ENCODE data around the gene CUEDC2.
"Not testable (repeated sequence)": the region's sequence is repeated elsewhere in the genome, so short reads cannot be mapped to it uniquely, and the experiment has no call there.

The CUEDC2 gene

DNA sequence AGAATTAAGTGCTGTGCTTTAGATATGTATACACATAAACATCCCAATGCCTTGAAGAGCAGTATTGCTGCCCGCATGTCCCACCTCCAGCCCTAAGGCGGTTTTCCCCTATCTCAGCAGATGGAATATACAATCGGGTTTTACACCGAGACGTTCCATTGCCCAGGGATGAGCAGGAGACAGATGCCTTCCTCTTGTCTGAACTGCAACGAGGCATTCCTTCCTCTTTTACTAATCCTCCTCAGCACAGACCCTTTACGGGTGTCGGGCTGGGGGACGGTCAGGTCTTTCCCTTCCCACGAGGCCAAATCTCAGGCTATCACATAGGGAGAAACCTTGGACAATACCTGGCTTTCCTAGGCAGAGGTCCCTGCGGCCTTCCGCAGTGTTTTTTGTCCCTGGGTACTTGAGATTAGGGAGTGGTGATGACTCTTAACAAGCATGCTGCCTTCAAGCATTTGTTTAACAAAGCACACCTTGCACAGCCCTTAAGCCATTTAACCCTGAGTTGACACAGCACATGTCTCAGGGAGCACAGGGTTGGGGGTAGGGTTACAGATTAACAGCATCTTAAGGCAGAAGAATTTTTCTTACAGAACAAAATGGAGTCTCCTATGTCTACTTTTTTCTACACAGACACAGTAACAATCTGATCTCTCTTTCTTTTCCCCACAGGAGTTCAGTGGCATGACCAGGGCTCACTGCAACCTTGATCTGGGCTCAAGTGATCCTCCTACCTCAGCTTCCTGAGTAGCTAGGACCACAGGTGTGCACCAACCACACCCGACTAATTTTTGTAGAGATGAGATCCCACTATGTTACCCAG is 22.5 kb upstream of the CUEDC2 start:
- not testable (repeated sequence) for DNase-seq (ENCODE audit: low read depth in 2 of 2)

DNA sequence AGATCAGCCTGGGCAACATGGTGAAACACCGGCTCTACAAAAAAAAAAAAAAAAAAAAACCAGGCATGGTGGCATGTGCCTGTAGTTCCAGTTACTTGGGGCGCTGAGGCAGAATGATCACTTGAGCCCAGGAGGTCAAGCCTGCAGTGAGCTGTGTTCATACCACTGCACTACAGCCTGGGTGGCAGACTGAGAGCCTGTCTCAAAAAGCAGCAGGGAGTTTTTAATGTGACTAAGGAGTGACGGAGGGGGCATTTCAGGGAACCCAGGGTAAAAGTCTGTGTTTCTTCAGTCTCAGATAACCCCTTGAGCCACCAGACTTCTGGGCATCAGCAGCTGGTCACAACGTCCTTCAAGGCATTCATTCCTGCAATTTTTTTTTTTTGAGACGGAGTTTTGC is 21.1 kb upstream of the CUEDC2 start:
- no peak for DNase-seq (ENCODE audit: low read depth in 2 of 2)

DNA sequence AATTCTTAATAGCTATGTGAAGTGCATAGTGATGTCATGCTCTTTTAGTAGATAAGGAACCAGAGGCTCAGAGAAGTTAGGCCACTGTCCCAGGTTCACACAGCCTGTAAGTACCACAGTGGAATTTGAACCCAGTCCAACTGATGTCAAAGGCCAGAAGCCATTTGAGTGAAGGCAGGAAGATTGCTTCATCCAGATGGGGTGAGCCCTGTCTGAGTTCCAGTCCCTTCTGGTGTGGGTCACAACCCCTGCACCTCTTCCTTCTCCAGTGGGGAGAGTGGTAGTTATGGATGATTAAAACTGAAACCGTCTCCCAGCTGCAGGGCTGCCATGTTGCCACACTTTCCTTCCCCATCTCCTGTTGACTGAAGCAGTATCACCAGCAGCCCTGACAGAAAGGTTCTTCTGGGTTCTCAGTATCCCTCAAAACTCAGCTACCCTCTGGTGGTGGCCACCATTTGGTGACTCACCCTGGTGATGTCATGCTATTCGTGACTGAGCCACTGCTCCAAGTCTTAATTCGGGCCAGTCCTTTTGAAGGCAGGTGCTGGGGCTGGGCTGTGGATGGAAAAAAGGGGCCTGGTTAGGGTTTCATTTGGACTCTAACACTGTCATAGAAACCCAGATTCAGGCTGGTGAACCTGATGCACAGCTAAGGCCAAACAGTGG is 20.4 kb upstream of the CUEDC2 start:
- no peak for DNase-seq (ENCODE audit: low read depth in 2 of 2)

DNA sequence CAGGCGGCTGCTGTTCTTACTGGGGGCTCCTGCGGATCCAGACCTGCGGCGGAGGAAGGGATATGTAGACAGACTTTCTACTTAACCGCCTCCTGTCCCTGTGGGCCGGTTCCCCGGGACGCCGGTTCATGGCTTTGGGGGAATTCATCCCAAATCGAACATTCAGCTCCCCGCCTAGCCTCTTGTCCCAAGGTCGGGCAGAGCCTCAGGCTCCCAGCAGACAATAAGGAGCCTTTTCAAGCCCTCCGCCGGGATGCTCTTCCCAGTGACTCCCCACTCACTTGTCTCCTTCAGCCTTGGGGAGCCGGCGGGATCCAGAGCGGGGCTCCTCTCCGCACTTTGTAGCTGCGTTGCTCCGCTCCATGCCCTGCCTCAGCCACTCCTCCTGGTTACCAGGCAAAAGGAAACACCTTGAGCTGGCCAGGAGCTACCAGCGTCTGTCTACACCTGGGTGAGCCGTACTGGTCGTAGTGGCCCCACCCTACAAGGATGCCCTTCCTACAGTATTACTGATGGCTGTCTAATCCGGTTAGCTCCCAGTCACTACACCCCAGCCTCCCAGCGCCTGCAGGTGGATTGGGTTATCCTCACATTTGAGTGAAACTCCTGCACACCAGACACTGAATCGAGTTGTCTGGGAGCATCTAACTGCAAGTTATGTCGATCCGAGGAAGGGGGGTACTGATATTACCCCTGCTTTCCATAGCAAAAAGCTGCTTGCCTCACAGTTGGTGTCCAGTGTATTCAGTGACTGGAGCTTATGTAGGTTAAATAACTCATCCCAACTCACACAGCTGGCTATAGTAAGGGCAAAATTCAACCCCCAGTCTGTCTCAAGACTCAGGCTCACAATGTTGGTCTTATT is 19.0 kb upstream of the CUEDC2 start, which contains the start of gene C10orf95:
C10orf95 (minus strand) TSS at position 439 of the 865 bp plus-strand sequence. CDS start 450 bp downstream, outside the sequence.
- DNase-seq (ENCODE audit: low read depth in 2 of 2) = no peak

DNA sequence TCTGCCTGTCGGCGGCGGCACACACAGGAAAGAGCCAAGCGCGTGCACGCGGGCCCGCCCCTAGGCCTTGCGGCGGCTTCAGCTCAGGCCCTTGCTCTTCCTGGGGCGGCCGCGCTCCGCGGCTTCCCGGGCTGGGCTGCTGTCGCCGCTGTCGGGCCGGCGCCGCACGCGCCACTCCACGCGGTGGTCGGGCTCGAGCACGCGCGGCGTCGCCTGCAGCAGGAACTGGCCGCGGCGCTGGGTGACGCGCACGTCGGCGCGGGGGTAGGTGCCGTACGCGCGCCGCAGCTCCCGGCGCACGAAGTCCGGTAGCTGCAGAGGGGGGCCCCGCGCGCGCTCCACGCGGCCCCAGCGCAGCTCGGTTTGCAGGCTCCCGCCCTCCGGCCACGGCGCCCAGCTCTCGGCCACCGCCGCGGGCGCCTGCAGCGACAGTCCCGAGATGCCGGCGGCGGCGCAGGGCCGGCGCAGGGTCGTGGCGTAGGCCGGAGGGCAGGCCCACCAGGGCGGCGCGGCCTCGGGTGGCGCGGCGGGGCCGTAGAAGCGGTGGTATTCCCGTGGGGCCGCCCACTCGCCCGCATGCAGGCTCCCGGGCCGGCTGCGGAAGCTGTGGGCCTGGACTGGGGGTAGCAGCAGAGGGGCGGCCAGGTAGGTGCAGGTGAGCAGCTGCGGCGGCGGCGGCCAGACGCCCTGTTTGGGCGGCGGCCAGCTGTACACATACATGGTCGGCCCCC is 18.2 kb upstream of the CUEDC2 start:
- DNase-seq (ENCODE audit: low read depth in 2 of 2) = peak; percentile 75 to 80

DNA sequence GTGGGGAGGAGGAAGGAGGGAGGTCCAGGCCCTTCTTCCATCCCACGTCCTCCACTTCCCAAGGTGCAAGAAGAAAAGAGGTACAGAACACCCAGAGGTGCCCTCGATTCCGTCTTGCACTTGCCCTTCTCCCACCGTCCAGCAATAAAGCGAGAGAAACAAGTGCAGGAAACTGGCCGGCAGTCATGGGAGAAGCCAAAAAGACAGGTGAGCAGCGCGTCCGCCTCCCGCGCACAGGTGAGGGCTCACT is 17.7 kb upstream of the CUEDC2 start:
- no peak for DNase-seq (ENCODE audit: low read depth in 2 of 2)

DNA sequence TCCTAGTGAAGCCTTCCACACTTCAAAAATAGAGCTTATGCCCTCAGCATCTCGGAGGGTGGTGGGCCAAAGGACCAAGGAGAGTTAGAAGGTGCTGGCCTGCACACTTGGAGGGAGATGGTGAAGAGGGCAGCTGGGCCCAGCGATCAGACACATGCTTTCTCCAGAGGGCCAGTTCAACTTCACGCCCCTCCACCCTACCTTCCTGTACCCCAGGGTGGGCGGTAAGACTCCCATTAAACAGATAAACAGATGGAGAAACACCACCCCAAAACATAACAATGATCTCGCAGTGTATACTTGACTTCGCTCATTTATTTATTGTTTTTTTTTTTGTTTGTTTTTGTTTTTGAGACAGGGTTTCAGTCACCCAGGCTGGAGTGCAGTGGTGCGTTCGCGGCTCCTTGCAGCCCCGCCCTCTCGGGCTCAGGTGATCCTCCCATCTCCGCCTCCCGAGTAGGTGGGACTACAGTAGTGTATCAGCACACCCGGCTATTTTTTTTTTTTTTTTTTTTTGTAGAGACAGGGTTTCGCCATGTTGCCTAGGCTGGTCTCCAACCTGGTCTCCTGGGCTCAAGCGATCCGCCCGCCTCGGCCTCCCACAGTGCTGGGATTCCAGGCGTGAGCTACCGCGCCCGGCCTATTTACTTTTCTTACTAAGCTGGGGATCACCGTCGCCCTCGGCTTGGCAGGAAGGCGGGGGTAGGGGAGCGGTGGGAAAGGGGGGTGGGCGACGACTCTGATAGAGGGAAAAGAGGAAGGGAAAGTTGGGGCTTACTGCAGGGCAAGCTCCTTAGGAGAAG is 17.1 kb upstream of the CUEDC2 start:
- DNase-seq (ENCODE audit: low read depth in 2 of 2) = peak; percentile 68 to 80

DNA sequence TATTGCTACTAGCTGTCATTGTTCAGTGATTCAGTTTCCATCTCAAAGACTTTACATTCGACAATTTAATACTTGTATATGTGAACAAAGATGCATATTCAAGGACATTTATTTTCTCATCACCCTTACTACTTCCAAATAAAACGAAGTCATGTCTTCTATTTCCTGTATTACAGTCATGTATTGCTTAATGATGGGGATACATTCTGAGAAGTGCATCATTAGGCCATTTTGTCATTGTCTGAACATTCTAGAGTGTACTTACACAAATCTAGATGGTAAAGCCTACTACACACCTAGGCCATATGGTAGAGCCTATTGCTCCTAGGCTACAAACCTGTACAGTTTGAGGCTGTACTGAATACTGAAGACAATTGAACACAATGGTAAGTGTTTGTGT is 12.5 kb upstream of the CUEDC2 start:
- no peak for DNase-seq (ENCODE audit: low read depth in 2 of 2)

DNA sequence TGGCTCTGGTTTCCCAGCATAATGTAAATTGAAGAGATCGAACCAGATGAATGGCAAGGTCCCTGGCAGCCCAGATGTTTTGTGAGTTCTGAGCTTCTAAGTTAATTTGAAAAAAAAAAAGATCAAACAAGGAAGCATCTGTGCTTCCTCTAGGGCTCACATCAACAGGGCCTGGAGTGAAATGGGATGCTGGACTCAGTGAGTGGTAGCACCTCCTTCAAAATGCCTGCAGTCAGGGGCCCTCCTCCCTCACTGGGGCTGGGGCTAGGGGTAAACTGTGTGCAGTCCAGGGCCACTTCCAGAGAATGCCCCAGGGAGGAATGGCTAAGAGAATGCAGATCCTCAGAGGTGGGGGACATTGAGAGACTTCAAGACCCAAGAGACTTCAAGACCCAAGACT is 6.0 kb upstream of the CUEDC2 start:
- no peak for DNase-seq (ENCODE audit: low read depth in 2 of 2)

DNA sequence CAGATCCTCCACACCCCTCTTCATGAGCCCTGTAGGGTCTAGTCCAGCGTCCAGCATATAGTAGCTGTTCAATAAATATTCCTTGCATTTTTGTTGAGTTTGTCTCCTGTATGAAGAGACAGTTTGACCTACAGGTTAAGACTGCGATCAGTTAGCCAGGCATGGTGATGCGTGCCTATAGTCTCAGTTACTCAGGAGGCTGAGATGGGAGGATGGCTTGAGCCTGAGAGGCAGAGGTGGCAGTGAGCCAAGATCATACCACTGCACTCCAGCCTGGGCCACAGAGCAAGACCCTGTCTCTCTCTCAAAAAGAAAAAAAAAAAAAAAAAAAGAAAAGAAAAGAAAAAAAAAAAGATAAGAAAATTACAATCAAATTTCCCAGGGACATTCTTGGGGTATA is 5.1 kb upstream of the CUEDC2 start:
- DNase-seq (ENCODE audit: low read depth in 2 of 2) = no peak

DNA sequence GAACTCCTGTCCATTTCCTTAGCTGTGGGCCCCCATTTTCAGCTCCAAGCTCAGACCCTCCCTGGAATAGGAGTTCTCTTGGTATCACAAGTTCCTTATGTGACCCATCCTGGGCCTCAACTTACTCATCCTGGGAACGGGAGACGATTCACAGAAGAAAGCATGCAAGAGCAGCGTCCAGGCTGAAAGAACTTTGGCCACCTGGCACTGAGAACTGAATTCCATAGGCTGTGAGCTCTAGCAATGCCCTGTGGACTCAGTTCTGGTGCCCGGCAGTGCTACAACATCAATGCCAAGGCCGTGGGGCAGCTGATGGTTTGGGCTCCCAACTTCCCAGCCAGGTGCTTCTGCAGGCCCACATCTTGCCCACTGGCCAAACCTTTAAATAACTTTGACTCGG is 3.9 kb upstream of the CUEDC2 start:
- no peak for DNase-seq (ENCODE audit: low read depth in 2 of 2)

DNA sequence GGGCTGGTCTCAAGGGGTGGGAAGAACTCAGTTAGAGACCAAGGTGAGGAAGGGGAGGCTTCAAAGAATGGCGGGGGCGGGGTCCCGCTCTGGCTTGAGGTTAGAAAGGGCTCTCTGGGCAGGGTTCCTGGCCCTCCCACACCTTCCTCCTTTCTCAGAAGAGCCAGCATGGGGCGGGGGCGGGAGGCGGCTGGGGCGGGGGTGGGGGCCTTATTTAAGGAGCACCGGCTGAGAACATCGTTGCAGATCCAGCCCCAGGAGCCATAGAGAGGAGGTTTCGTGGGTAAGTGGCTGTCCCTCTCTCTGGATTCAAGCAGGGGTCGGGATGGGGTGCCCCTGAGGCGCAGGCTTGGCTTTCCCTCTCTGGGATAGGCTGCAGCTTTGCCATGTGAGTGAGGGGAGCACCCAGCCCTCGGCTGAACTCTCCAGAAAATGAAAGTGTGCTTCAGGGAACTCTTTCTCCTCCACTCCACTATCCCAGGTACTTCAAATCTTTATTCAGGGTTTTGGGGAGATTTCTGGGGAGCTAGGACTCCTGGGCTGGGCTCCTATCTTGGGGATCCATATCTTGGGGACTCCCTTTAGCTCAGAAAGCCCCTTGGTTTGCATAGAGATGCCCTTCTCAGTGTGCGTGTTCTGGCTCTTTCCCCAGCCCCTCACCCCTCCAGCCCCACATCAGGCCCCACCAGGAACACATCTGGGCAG is 3.3 kb upstream of the CUEDC2 start:
- no peak for DNase-seq (ENCODE audit: low read depth in 2 of 2)

DNA sequence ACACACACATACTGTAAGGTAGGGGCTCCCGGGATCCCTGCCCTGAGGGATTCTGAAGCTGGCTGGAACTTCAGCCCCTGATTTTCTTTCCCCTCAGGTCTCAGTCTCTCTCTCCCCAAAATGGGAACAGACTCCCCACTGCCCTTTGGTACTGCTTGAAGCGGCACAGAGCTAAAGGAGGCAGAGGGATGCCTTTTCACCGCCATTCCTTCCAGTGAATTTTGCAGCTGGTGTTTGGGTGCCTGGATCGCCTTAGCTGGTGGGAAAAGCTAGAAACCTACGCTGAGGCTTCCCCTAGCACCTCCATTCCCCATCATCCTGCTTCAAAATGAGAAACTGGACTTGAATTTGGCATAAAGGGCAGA is 2.7 kb upstream of the CUEDC2 start:
- no peak for DNase-seq (ENCODE audit: low read depth in 2 of 2)

DNA sequence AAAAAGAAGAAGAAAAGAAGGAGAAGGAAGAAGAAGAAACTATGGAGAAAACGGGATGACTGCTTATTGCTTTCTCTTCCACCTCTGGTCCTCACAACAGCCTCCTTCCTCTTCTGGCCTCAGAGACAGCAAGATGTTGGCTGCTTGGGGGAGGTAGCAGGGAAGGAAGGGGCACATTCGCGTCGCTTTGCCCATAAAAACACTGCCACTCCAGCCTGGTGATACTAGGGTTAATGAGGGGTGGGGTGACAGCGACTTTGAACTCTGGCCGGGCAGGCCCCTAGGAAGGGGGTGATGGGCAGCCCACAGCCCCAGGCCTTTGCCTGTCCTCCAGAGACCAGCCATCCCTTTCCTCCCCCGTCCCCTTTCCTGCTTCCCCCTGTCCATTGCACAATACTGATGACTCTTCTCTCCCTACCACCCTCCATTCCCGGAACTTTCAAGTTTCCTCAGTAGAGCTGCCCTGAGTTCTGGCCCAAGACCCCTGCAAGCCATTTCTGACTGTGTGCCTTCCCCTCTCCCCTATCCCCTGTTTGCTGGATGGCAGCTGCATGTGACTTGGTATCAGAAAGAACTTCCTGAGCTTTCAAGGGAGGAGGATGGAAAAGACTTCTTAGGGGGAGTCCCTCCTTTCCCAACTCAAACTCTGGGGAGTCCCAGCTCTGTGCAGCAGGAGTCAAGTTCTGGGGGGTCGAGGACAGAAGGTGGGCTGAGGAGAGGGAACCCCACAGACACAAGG is 2.2 kb upstream of the CUEDC2 start:
- no peak for DNase-seq (ENCODE audit: low read depth in 2 of 2)

DNA sequence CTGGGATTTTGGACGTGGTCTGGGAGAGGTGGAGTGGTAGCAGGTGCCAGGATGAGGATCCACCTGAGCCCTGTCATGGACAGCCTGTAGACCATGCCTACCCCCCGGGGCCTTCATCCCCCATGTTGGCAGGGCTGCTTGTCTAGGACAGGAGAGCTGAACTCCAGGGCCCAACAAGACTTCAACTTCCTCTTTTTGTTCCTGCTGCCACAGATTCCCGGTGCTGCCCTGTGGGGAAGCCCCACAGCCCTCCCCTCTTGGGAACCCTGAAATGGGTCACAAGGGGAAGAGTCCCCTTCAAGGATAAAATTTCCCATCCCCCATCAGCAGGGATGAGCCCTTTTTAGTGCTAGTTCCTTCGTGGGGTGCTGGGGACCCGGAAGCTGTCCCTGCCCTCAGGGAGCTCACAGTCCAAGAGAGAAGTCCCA is 1.3 kb upstream of the CUEDC2 start:
- DNase-seq (ENCODE audit: low read depth in 2 of 2) = no peak

DNA sequence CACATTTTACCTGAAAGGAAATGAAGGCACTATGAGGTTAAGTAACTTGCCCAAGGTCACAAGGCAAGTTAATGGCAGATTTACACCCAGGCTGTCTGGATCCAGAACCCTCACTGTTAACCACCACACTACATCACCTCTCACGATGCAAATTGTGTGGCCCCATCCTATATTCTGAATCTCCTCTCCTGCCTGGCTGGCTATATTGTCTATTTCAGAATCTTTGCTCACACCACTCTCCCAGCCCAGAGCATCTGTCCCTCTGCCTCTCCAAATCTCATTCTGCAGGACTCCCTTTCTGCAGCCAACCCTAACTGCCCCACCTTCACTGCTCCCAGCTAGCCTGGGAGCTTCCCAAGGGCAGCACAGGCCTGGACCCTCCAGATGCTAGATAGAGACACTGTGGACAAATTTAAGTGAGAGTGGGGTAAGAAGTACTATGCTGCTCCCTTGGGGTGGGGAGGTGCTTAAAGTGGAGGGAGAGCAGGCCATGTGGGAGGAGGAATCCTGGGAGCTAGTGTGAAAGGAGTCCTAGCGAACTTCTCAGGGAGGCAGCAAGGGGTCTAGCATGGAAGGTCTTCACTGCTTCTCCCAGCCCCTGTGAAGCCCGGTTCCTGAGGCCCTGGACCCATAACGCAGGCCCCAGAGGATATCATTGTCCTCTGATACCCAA is 786 bp downstream of the CUEDC2 start:
- DNase-seq (ENCODE audit: low read depth in 2 of 2) = no peak

DNA sequence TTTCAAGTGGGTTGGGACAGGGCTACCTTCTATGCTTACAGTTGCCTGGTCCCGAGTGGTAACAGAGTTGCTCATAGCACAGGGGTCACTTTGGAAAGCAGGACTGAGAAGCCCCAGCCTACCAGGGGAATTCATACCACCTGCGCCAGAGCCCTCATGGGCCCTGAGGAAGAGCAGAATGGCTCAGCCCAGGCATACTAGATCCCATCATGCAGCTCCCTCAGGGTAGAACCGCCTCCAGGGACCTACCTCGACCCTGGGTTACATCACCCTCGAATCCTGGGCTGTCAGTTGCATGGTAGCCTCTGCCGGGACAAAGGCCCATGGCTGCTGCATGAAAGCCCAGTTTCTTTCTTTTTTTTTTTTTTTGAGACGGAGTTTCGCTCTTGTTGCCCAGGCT is 2.9 kb downstream of the CUEDC2 start:
- no peak for DNase-seq (ENCODE audit: low read depth in 2 of 2)

DNA sequence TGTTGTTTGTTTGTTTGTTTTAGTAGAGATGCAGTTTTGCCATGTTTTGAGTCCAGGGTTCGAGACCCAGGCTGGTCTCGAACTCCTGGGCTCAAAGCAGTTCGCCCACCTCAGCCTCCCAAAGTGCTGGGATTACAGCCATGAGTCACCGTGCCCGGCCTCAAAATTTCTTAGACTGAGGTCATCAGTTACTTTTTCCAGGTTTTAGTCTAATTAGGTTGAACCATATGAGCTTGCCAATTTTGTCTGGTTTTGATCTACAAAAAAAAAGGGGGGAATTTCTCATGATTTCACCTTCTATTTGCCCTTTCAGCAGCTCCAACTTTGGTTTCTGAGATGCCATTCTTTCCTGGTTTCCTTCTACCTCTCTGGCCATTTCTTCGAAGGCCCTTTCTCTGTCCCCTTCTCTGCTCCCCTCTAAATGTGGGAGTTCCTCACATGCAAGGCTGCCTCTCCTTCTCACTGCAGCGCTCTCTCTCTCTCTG is 5.5 kb downstream of the CUEDC2 start:
- no peak for DNase-seq (ENCODE audit: low read depth in 2 of 2)

DNA sequence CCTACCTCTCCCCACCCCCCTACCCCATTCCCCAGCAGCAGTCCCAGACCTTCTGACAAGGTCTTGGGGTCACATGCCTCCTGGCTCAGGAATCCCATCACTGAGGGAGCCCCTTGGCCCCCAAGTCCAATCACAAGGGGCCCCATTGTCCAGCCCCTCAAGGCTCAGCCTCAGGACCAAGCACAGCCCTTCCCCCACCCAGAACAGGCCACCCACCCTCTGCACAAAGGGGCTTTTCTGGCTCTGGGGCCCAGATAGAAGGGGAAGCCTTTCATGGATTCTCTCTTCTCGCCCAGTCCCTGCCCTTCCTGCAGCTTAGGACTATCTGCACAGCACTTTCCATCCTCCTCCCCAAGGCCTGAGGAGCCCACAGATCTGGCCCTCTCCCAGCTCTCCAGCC is 6.9 kb downstream of the CUEDC2 start:
- DNase-seq (ENCODE audit: low read depth in 2 of 2) = no peak
